Nephron progenitor cell (in vitro differentiated cells): ENCODE results near the gene DNAJC7.

ENCODE experiments used
- DNase-seq: peaks from one replicate; pipeline ENCODE4 v3.0.0; 2021
- H3K27ac Mint-ChIP-seq: 2 replicates; pipeline ENCODE4 v1.8.0; 2021; ENCODE audit warnings: mild to moderate bottlenecking, moderate library complexity, mixed read lengths
- H3K27me3 Mint-ChIP-seq: 2 replicates; pipeline ENCODE4 v1.8.0; 2021; ENCODE audit warnings: mild to moderate bottlenecking, low read depth, mixed read lengths; ENCODE audit not compliant: poor library complexity
- H3K36me3 Mint-ChIP-seq: 2 replicates; pipeline ENCODE4 v1.8.0; 2021; ENCODE audit warnings: low read depth, mixed read lengths
- H3K4me1 Mint-ChIP-seq: 2 replicates; pipeline ENCODE4 v1.8.0; 2021; ENCODE audit warnings: mixed read lengths
- H3K4me3 Mint-ChIP-seq: 2 replicates; pipeline ENCODE4 v1.8.0; 2021; ENCODE audit warnings: mild to moderate bottlenecking, moderate library complexity, mixed read lengths
- H3K9me3 Mint-ChIP-seq: 2 replicates; pipeline ENCODE4 v1.8.0; 2021; ENCODE audit warnings: mild to moderate bottlenecking, moderate library complexity, mixed read lengths
- CTCF ChIP-seq: fragments of 200-600 bp; sonication (generic); IDR thresholded peaks from 2 replicates; pipeline ENCODE4 v1.5.0; 2021; ENCODE audit warnings: antibody characterized with exemption

Gene DNAJC7

GRCh38 chr17:42001729-42002128, 15.5 kb downstream of the DNAJC7 start:
- H3K9me3 Mint-ChIP-seq = no peaks in the 10 kb centered on the region
- no peak overlapping the region for H3K27ac Mint-ChIP-seq
- DNase-seq = no peak
- H3K27me3 Mint-ChIP-seq = peaks cover 2% of the 10 kb centered on the region
- peaks cover 44% of the 10 kb centered on the region for H3K36me3 Mint-ChIP-seq
- no peaks in the 10 kb centered on the region for H3K4me1 Mint-ChIP-seq
- TF ChIP-seq CTCF = no peak
- no peak overlapping the region for H3K4me3 Mint-ChIP-seq

- no peak for TF ChIP-seq CTCF
- peaks cover 55% of the 10 kb centered on the region for H3K36me3 Mint-ChIP-seq
- H3K4me1 Mint-ChIP-seq = peaks cover 5% of the 10 kb centered on the region
- peaks cover 2% of the 10 kb centered on the region for H3K27me3 Mint-ChIP-seq
- DNase-seq = no peak
- H3K4me3 Mint-ChIP-seq = no peak overlapping the region
- peak overlapping the region; percentile 74 for H3K27ac Mint-ChIP-seq
- H3K9me3 Mint-ChIP-seq = no peaks in the 10 kb centered on the region
Observed at GRCh38 chr17:42000413-42001133, 16.7 kb downstream of the DNAJC7 start.

GRCh38 chr17:41998497-41998896, 18.7 kb downstream of the DNAJC7 start:
- Mint-ChIP-seq H3K27me3 (peaks cover 2% of the 10 kb centered on the region), H3K4me3 (no peak overlapping the region), H3K36me3 (peaks cover 69% of the 10 kb centered on the region), H3K27ac (no peak overlapping the region), H3K9me3 (no peaks in the 10 kb centered on the region), H3K4me1 (peaks cover 5% of the 10 kb centered on the region)
- no peak for DNase-seq
- no peak for TF ChIP-seq CTCF

- Mint-ChIP-seq H3K27ac (peak overlapping the region; percentile 46), H3K4me3 (no peak overlapping the region), H3K36me3 (peaks cover 68% of the 10 kb centered on the region), H3K27me3 (no peaks in the 10 kb centered on the region), H3K9me3 (no peaks in the 10 kb centered on the region), H3K4me1 (peaks cover 5% of the 10 kb centered on the region)
- no peak for TF ChIP-seq CTCF
- no peak for DNase-seq
Observed at GRCh38 chr17:41996855-41997164, 20.4 kb downstream of the DNAJC7 start.

- H3K9me3 Mint-ChIP-seq = no peaks in the 10 kb centered on the region
- no peak for TF ChIP-seq CTCF
- no peaks in the 10 kb centered on the region for H3K27me3 Mint-ChIP-seq
- DNase-seq = no peak
- H3K27ac Mint-ChIP-seq = peak overlapping the region; percentile 8
- H3K4me3 Mint-ChIP-seq = no peak overlapping the region
- H3K4me1 Mint-ChIP-seq = peaks cover 5% of the 10 kb centered on the region
- peaks cover 78% of the 10 kb centered on the region for H3K36me3 Mint-ChIP-seq
Observed at GRCh38 chr17:41992576-41992975, 24.7 kb downstream of the DNAJC7 start.

- Mint-ChIP-seq H3K36me3 (peaks cover 78% of the 10 kb centered on the region), H3K27ac (no peak overlapping the region), H3K4me1 (no peaks in the 10 kb centered on the region), H3K9me3 (no peaks in the 10 kb centered on the region), H3K27me3 (no peaks in the 10 kb centered on the region), H3K4me3 (no peak overlapping the region)
- TF ChIP-seq CTCF = no peak
- DNase-seq = no peak
Observed at GRCh38 chr17:41989702-41990419, 27.4 kb downstream of the DNAJC7 start.
